Measurements from ENCODE around the gene FLNB. TPM values are rescaled to one million over a fixed set of nuclear protein-coding genes. Genes with fewer than 3 reads are reported as not detected.

Gene FLNB
- total and polyA plus RNA-seq, 2 of the 13 experiments (the other 11 are each of a cell fraction or from before 2014, with no cell fraction given) = 106 to 130 TPM

DNA sequence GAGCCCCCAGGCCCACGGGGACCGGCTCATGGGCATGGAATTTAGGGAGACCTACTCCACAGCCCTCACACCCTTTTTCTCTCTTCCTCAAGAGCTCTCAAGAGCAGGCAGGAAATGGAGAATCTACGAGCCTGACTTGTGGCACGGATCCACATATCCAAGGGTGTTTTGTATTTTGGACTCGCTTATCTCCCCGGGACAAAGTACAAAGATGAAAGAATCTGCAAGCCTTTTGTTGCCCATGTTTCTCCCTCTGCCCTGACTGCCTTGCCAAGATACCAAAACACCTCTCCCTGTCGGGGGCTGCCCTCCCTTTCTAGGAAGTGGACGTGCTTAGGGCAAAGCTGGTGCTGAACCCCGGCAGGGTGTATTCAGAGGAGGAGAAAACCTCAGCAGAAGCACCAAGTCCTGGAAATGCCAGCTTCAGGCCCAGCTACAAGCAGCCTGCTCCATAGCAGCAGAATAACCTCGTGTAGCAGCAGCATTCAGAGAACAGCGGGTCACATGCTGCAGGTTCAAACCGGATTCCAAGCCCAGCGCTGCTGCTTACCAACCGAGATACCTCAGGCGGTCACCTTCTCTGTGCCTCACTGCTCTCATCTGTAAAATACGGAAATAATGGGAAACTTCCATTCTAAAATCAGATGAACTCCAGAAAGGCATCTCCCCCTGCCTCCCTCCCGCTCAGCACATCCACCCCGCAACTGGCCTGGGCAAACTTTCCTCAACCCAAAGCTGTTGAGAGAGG lies 167.4 kb downstream of the FLNB start (continued):
- peak; percentile 96; the same call in 1 of the 2 replicates for TF ChIP-seq ZNF136 (CRISPR knock-in tag; IDR thresholded peaks at IDR 0.05; ENCODE audit: low read depth)
- TF ChIP-seq FOXA3 (CRISPR knock-in tag; IDR thresholded peaks at IDR 0.05) = peak; percentile 84
- no peak; the same call in 1 of the 2 replicates for TF ChIP-seq ZNF607 (CRISPR knock-in tag; IDR thresholded peaks at IDR 0.05; ENCODE audit: borderline replicate concordance)
- no peak for TF ChIP-seq NFATC3 (CRISPR knock-in tag; IDR thresholded peaks at IDR 0.05)
- TF ChIP-seq HOXA9 (CRISPR knock-in tag; IDR thresholded peaks at IDR 0.05; ENCODE audit: borderline replicate concordance) = no peak
- TF ChIP-seq SAFB2 (CRISPR knock-in tag; IDR thresholded peaks at IDR 0.05; ENCODE audit: borderline replicate concordance, low read depth) = no peak
- TF ChIP-seq JUN (CRISPR knock-in tag; IDR thresholded peaks at IDR 0.05) = peak; percentile 50; the same call in 1 of the 2 replicates
- TF ChIP-seq, protein P1, sequence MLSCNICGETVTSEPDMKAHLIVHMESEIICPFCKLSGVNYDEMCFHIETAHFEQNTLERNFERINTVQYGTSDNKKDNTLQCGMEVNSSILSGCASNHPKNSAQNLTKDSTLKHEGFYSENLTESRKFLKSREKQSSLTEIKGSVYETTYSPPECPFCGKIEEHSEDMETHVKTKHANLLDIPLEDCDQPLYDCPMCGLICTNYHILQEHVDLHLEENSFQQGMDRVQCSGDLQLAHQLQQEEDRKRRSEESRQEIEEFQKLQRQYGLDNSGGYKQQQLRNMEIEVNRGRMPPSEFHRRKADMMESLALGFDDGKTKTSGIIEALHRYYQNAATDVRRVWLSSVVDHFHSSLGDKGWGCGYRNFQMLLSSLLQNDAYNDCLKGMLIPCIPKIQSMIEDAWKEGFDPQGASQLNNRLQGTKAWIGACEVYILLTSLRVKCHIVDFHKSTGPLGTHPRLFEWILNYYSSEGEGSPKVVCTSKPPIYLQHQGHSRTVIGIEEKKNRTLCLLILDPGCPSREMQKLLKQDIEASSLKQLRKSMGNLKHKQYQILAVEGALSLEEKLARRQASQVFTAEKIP (CRISPR knock-in tag; IDR thresholded peaks at IDR 0.05; ENCODE audit: borderline replicate concordance) = no peak
- TF ChIP-seq NFKBIZ (CRISPR knock-in tag; IDR thresholded peaks at IDR 0.05) = no peak; the same call in 1 of the 2 replicates
- TF ChIP-seq ASH2L (IDR thresholded peaks at IDR 0.05; ENCODE audit: insufficient read length, low read depth, low read length) = peak; percentile 90
- peak; percentile 40; the same call in 1 of the 2 replicates for TF ChIP-seq ZNF160 (CRISPR knock-in tag; IDR thresholded peaks at IDR 0.05)
- TF ChIP-seq, protein P2, sequence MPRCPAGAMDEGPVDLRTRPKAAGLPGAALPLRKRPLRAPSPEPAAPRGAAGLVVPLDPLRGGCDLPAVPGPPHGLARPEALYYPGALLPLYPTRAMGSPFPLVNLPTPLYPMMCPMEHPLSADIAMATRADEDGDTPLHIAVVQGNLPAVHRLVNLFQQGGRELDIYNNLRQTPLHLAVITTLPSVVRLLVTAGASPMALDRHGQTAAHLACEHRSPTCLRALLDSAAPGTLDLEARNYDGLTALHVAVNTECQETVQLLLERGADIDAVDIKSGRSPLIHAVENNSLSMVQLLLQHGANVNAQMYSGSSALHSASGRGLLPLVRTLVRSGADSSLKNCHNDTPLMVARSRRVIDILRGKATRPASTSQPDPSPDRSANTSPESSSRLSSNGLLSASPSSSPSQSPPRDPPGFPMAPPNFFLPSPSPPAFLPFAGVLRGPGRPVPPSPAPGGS (CRISPR knock-in tag; IDR thresholded peaks at IDR 0.05) = no peak
- TF ChIP-seq, protein P3, sequence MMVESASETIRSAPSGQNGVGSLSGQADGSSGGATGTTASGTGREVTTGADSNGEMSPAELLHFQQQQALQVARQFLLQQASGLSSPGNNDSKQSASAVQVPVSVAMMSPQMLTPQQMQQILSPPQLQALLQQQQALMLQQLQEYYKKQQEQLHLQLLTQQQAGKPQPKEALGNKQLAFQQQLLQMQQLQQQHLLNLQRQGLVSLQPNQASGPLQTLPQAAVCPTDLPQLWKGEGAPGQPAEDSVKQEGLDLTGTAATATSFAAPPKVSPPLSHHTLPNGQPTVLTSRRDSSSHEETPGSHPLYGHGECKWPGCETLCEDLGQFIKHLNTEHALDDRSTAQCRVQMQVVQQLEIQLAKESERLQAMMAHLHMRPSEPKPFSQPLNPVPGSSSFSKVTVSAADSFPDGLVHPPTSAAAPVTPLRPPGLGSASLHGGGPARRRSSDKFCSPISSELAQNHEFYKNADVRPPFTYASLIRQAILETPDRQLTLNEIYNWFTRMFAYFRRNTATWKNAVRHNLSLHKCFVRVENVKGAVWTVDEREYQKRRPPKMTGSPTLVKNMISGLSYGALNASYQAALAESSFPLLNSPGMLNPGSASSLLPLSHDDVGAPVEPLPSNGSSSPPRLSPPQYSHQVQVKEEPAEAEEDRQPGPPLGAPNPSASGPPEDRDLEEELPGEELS (CRISPR knock-in tag; IDR thresholded peaks at IDR 0.05) = peak; percentile 83
- TF ChIP-seq HNRNPLL (IDR thresholded peaks at IDR 0.05; ENCODE audit: low read depth, low read length, poor library complexity, severe bottlenecking) = no peak
- TF ChIP-seq, protein P4, sequence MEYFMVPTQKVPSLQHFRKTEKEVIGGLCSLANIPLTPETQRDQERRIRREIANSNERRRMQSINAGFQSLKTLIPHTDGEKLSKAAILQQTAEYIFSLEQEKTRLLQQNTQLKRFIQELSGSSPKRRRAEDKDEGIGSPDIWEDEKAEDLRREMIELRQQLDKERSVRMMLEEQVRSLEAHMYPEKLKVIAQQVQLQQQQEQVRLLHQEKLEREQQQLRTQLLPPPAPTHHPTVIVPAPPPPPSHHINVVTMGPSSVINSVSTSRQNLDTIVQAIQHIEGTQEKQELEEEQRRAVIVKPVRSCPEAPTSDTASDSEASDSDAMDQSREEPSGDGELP (IDR thresholded peaks at IDR 0.05; ENCODE audit: borderline replicate concordance, low read depth) = peak; percentile 58; the same call in 1 of the 2 replicates
- no peak for TF ChIP-seq GTF2F1 (IDR thresholded peaks at IDR 0.05; ENCODE audit: low read length)
- TF ChIP-seq ZNF749 (CRISPR knock-in tag; IDR thresholded peaks at IDR 0.05; ENCODE audit: borderline replicate concordance) = no peak
- no peak for TF ChIP-seq ONECUT2 (CRISPR knock-in tag; IDR thresholded peaks at IDR 0.05)
- no peak for TF ChIP-seq CREB1 (IDR thresholded peaks at IDR 0.05)
- TF ChIP-seq CREB1 (CRISPR knock-in tag; IDR thresholded peaks at IDR 0.05) = peak; percentile 66
- no peak for TF ChIP-seq ZNF841 (CRISPR knock-in tag; IDR thresholded peaks at IDR 0.05; ENCODE audit: borderline replicate concordance)
- no peak for TF ChIP-seq ZNF432 (CRISPR knock-in tag; IDR thresholded peaks at IDR 0.05; ENCODE audit: borderline replicate concordance)
- TF ChIP-seq, protein P5, sequence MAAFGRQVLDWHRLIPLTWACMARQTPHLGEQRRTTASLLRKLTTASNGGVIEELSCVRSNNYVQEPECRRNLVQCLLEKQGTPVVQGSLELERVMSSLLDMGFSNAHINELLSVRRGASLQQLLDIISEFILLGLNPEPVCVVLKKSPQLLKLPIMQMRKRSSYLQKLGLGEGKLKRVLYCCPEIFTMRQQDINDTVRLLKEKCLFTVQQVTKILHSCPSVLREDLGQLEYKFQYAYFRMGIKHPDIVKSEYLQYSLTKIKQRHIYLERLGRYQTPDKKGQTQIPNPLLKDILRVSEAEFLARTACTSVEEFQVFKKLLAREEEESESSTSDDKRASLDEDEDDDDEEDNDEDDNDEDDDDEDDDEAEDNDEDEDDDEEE (CRISPR knock-in tag; IDR thresholded peaks at IDR 0.05) = no peak
